ENCODE measurements around the gene GSTA1.

DNA sequence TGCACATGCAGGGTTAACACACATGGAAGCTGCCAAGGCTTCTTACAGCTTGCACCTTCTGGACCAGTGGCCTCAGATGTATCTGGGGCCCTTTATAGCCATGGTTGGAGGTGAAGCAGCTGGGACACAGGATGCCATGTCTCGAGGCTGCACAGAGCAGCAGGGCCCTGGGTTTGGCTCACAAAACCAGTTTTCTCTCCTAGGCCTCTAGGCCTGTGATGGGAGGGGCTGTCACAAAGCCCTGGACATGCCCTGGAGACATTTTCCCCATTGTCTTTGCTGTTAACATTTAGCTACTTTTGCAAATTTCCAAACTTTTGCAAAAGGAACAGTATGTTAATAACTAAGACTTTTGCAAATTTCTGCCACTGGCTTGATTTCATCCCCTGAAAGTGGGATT lies 18.2 kb upstream of the GSTA1 start:
- TF ChIP-seq, protein P1, sequence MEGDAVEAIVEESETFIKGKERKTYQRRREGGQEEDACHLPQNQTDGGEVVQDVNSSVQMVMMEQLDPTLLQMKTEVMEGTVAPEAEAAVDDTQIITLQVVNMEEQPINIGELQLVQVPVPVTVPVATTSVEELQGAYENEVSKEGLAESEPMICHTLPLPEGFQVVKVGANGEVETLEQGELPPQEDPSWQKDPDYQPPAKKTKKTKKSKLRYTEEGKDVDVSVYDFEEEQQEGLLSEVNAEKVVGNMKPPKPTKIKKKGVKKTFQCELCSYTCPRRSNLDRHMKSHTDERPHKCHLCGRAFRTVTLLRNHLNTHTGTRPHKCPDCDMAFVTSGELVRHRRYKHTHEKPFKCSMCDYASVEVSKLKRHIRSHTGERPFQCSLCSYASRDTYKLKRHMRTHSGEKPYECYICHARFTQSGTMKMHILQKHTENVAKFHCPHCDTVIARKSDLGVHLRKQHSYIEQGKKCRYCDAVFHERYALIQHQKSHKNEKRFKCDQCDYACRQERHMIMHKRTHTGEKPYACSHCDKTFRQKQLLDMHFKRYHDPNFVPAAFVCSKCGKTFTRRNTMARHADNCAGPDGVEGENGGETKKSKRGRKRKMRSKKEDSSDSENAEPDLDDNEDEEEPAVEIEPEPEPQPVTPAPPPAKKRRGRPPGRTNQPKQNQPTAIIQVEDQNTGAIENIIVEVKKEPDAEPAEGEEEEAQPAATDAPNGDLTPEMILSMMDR (conservative IDR thresholded peaks at IDR 0.05 in 1 of 2, IDR thresholded peaks at IDR 0.05 in 1 of 2; ENCODE audit: extremely low read depth in 1 of 2, insufficient read depth in 1 of 2, low read depth in 1 of 2, low read length in 2 of 2), result no peak
- no peak for TF ChIP-seq EZH2 (IDR thresholded peaks at IDR 0.05; ENCODE audit: borderline replicate concordance, low read length)

All from mammary epithelial cell (primary cell).